AG04450 (cell line): ENCODE results near the gene TNC. TPM values are rescaled to one million over a fixed set of nuclear protein-coding genes. Genes with fewer than 3 reads are reported as not detected.

Experiments used
- CTCF ChIA-PET: fragments of 300-600, 350-600 bp; formaldehyde crosslinking; extraction: SDS; loops from one replicate; lab custom pipeline; 2022; ENCODE audit warnings: antibody characterized with exemption, inconsistent platforms; lab: Charles Lee
- POLR2A ChIA-PET: fragments of 350-600 bp; formaldehyde crosslinking; extraction: SDS; loops from one replicate; lab custom pipeline; 2021; ENCODE audit warnings: antibody characterized with exemption, inconsistent platforms; lab: Yijun Ruan, JAX
- DNase-seq: peaks from one replicate; pipeline ENCODE4 v3.0.0-alpha.2; 2011; ENCODE audit warnings: low read depth, low spot score
- H3K27ac ChIP-seq: one replicate; pipeline ENCODE4 v1.5.1; 2012; ENCODE audit warnings: low read depth, low read length, control low read depth
- H3K27me3 ChIP-seq: one replicate; pipeline ENCODE4 v1.6.0; 2012; ENCODE audit warnings: low read length; ENCODE audit not compliant: control insufficient read depth, insufficient read depth
- H3K4me3 ChIP-seq: 2 replicates; pipeline ENCODE4 v1.5.1; 2011; ENCODE audit warnings: mild to moderate bottlenecking, low read depth, low read length, control low read depth
- H3K9me3 ChIP-seq: 2 replicates; pipeline ENCODE4 v1.5.1; 2012; ENCODE audit warnings: low read length; ENCODE audit not compliant: control insufficient read depth, insufficient read depth
- polyA plus RNA-seq: library from polyadenylated mRNA; depleted of rRNA; stranded (reverse); fragments of >200 nt; gene quantifications from 2 replicates; pipeline ENCODE4 v1.2.3, GENCODE V29; 2011; rRNA removed
- TF ChIP-seq, protein P1 (sequence below): IDR thresholded peaks from 2 replicates; pipeline ENCODE4 v1.5.1; 2011; ENCODE audit warnings: low read depth, low read length, control low read depth, inconsistent platforms

The TNC gene
- polyA plus RNA-seq, 1 experiment, result 265 TPM

DNA sequence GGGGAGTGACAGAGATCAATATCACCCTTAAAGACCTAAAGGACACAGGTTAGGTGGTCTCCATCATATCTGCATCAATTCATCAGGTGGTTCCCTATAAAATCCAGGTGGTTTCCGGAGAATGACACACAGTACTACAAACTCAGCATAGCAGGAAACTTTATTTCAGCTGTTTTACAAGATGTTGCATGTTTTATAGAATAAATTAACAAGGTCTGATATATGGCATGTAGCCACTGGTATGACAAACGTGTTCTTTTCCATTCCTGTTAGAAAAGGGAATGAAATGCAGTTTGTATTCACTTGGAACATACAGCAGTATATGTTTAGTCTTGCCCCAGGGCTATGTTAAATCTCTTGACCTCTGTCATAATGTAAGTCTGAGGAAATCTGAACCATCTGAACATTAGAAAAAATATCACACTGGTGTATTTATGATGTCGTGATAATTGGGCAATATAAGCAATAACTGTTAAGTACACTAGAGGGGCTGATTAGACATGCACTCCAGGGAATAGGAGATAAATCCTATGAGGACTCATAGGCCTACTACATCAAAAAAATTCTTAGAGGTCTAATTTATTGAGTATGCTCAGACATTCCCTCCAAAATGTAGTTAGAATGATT is 145.3 kb downstream of the TNC start:
- H3K9me3 ChIP-seq, result no peaks in the 10 kb centered on the region
- DNase-seq, result no peak
- TF ChIP-seq, protein P1, sequence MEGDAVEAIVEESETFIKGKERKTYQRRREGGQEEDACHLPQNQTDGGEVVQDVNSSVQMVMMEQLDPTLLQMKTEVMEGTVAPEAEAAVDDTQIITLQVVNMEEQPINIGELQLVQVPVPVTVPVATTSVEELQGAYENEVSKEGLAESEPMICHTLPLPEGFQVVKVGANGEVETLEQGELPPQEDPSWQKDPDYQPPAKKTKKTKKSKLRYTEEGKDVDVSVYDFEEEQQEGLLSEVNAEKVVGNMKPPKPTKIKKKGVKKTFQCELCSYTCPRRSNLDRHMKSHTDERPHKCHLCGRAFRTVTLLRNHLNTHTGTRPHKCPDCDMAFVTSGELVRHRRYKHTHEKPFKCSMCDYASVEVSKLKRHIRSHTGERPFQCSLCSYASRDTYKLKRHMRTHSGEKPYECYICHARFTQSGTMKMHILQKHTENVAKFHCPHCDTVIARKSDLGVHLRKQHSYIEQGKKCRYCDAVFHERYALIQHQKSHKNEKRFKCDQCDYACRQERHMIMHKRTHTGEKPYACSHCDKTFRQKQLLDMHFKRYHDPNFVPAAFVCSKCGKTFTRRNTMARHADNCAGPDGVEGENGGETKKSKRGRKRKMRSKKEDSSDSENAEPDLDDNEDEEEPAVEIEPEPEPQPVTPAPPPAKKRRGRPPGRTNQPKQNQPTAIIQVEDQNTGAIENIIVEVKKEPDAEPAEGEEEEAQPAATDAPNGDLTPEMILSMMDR, result no peak
- no peak overlapping the region for H3K27ac ChIP-seq
- peaks cover 5% of the 10 kb centered on the region for H3K27me3 ChIP-seq
- no peak overlapping the region for H3K4me3 ChIP-seq
- CTCF ChIA-PET, result interaction anchor here (0.6 kb wide), 1 partner anchor 235 kb away, joined by 5 read pairs; no protein-coding TSS in a partner anchor
- POLR2A ChIA-PET, result no interaction called here

Other genes with a start within 250 kb of the TNC start
- gene TNFSF8, start 187.6 kb downstream of the TNC start, polyA plus RNA-seq, result not detected in 2 replicates